AG04450 (cell line): ENCODE results near the gene TLL2. TPM values are rescaled to one million over a fixed set of nuclear protein-coding genes. Genes with fewer than 3 reads are reported as not detected.

Source experiments
- CTCF ChIA-PET: fragments of 300-600, 350-600 bp; formaldehyde crosslinking; extraction: SDS; loops from one replicate; lab custom pipeline; 2022; ENCODE audit warnings: antibody characterized with exemption, inconsistent platforms; lab: Charles Lee
- POLR2A ChIA-PET: fragments of 350-600 bp; formaldehyde crosslinking; extraction: SDS; loops from one replicate; lab custom pipeline; 2021; ENCODE audit warnings: antibody characterized with exemption, inconsistent platforms; lab: Yijun Ruan, JAX
- DNase-seq: peaks from one replicate; pipeline ENCODE4 v3.0.0-alpha.2; 2011; ENCODE audit warnings: low read depth, low spot score
- H3K27ac ChIP-seq: one replicate; pipeline ENCODE4 v1.5.1; 2012; ENCODE audit warnings: low read depth, low read length, control low read depth
- H3K27me3 ChIP-seq: one replicate; pipeline ENCODE4 v1.6.0; 2012; ENCODE audit warnings: low read length; ENCODE audit not compliant: control insufficient read depth, insufficient read depth
- H3K4me3 ChIP-seq: 2 replicates; pipeline ENCODE4 v1.5.1; 2011; ENCODE audit warnings: mild to moderate bottlenecking, low read depth, low read length, control low read depth
- H3K9me3 ChIP-seq: 2 replicates; pipeline ENCODE4 v1.5.1; 2012; ENCODE audit warnings: low read length; ENCODE audit not compliant: control insufficient read depth, insufficient read depth
- CTCF ChIP-seq: IDR thresholded peaks from 2 replicates; pipeline ENCODE4 v1.5.1; 2011; ENCODE audit warnings: low read depth, low read length, control low read depth, inconsistent platforms
- polyA plus RNA-seq: library from polyadenylated mRNA; depleted of rRNA; stranded (reverse); fragments of >200 nt; gene quantifications from 2 replicates; pipeline ENCODE4 v1.2.3, GENCODE V29; 2011

TLL2 gene
- polyA plus RNA-seq, 1 experiment = 0.01 TPM

GRCh38 chr10:96339383-96339782 is 174.3 kb downstream of the TLL2 start:
- ChIA-PET CTCF (interaction anchor here (0.5 to 8.5 kb wide), 20 partner anchors 9 to 689 kb away, joined by 3 to 90 read pairs (median 6); no protein-coding TSS in a partner anchor), POLR2A (no interaction called here)
- no peak for DNase-seq
- Histone ChIP-seq H3K27me3 (no peaks in the 10 kb centered on the region), H3K27ac (no peak overlapping the region), H3K9me3 (no peaks in the 10 kb centered on the region), H3K4me3 (no peak overlapping the region)
- no peak for TF ChIP-seq CTCF

GRCh38 chr10:96338279-96338925 is 175.3 kb downstream of the TLL2 start:
- ChIA-PET CTCF (interaction anchor here (0.5 to 8.5 kb wide), 5 partner anchors 8 to 571 kb away, joined by 3 to 90 read pairs (median 5); no protein-coding TSS in a partner anchor), POLR2A (no interaction called here)
- Histone ChIP-seq H3K27me3 (no peaks in the 10 kb centered on the region), H3K4me3 (no peak overlapping the region), H3K27ac (no peak overlapping the region), H3K9me3 (no peaks in the 10 kb centered on the region)
- TF ChIP-seq CTCF = no peak
- no peak for DNase-seq

GRCh38 chr10:96337106-96337505 is 176.6 kb downstream of the TLL2 start:
- POLR2A ChIA-PET = no interaction called here
- TF ChIP-seq CTCF = no peak
- DNase-seq = no peak
- H3K9me3 ChIP-seq = no peaks in the 10 kb centered on the region
- H3K4me3 ChIP-seq = no peak overlapping the region
- no peak overlapping the region for H3K27ac ChIP-seq
- CTCF ChIA-PET = interaction anchor here (0.8 to 8.5 kb wide), 5 partner anchors 15 to 321 kb away, joined by 3 to 90 read pairs (median 3); no protein-coding TSS in a partner anchor
- H3K27me3 ChIP-seq = no peaks in the 10 kb centered on the region

- Histone ChIP-seq H3K4me3 (no peak overlapping the region), H3K27me3 (no peaks in the 10 kb centered on the region), H3K9me3 (no peaks in the 10 kb centered on the region), H3K27ac (no peak overlapping the region)
- DNase-seq = peak; percentile 10
- ChIA-PET POLR2A (no interaction called here), CTCF (interaction anchor here (0.6 to 8.5 kb wide), 20 partner anchors 10 to 641 kb away, joined by 3 to 90 read pairs (median 4); partner anchors contain the start of gene TCTN3)
- TF ChIP-seq CTCF = peak; percentile 83
Observed at GRCh38 chr10:96334616-96335526, 178.9 kb downstream of the TLL2 start.
